Measurements from ENCODE around the gene LCLAT1. TPM values are rescaled to one million over a fixed set of nuclear protein-coding genes. Genes with fewer than 3 reads are reported as not detected.

The LCLAT1 gene
- polyA plus RNA-seq, 1 experiment: 10.8 TPM

- POLR2A ChIA-PET: interaction anchor here (1.1 kb wide), 1 partner anchor 35 kb away, joined by 4 read pairs; no protein-coding TSS in a partner anchor
- CTCF ChIA-PET: interaction anchor here (1.0 to 1.7 kb wide), 3 partner anchors 18 to 170 kb away, joined by 3 to 5 read pairs (median 4); no protein-coding TSS in a partner anchor
- no peak overlapping the region for H3K4me3 ChIP-seq (ENCODE audit: low read depth, low read length)
- no peak for DNase-seq (ENCODE audit: low read depth)
- H3K27me3 ChIP-seq (ENCODE audit: control insufficient read depth, insufficient read depth, low read length): 0 out of 2 replicates have a peak, but pooled peaks cover 2% of the 10 kb centered on the region
- H3K36me3 ChIP-seq (ENCODE audit: control insufficient read depth, insufficient read depth, low read length): no peaks in the 10 kb centered on the region
- TF ChIP-seq CTCF (IDR thresholded peaks at IDR 0.05; ENCODE audit: insufficient read depth, low read depth, low read length): 0 out of 2 replicates have a peak, but pooled peaks have one; percentile 9
These were observed 38.1 kb upstream of the LCLAT1 start for GRCh38 chr2:30408961-30409387.

GRCh38 chr2:30410217-30410616 is 36.8 kb upstream of the LCLAT1 start:
- H3K27me3 ChIP-seq (ENCODE audit: control insufficient read depth, insufficient read depth, low read length): 0 out of 2 replicates have a peak, but pooled peaks cover 2% of the 10 kb centered on the region
- no peak overlapping the region for H3K4me3 ChIP-seq (ENCODE audit: low read depth, low read length)
- no peaks in the 10 kb centered on the region for H3K36me3 ChIP-seq (ENCODE audit: control insufficient read depth, insufficient read depth, low read length)
- POLR2A ChIA-PET: no interaction called here
- DNase-seq (ENCODE audit: low read depth): no peak
- CTCF ChIA-PET: no interaction called here
- no peak for TF ChIP-seq CTCF (IDR thresholded peaks at IDR 0.05; ENCODE audit: insufficient read depth, low read depth, low read length)

- ChIA-PET POLR2A (interaction anchor here (1.3 to 1.5 kb wide), 2 partner anchors 40 to 119 kb away, joined by 3 to 6 read pairs; no protein-coding TSS in a partner anchor), CTCF (interaction anchor here (0.9 to 1.4 kb wide), 6 partner anchors 9 to 204 kb away, joined by 3 to 6 read pairs (median 3); no protein-coding TSS in a partner anchor)
- no peak for TF ChIP-seq CTCF (IDR thresholded peaks at IDR 0.05; ENCODE audit: insufficient read depth, low read depth, low read length)
- Histone ChIP-seq H3K4me3 (ENCODE audit: low read depth, low read length) (no peak overlapping the region), H3K27me3 (ENCODE audit: control insufficient read depth, insufficient read depth, low read length) (no peaks in the 10 kb centered on the region), H3K36me3 (ENCODE audit: control insufficient read depth, insufficient read depth, low read length) (no peaks in the 10 kb centered on the region)
- no peak for DNase-seq (ENCODE audit: low read depth)
These were observed 34.9 kb upstream of the LCLAT1 start for GRCh38 chr2:30412047-30412683.

- POLR2A ChIA-PET: interaction anchor here (1.3 to 1.5 kb wide), 2 partner anchors 41 to 120 kb away, joined by 3 to 6 read pairs; no protein-coding TSS in a partner anchor
These were observed 34.1 kb upstream of the LCLAT1 start for GRCh38 chr2:30412684-30413570.

More at GRCh38 chr2:30412684-30413570, 34.1 kb upstream of the LCLAT1 start:
- CTCF ChIA-PET: interaction anchor here (0.9 to 1.4 kb wide), 4 partner anchors 9 to 205 kb away, joined by 3 to 4 read pairs (median 3); no protein-coding TSS in a partner anchor
- TF ChIP-seq CTCF (IDR thresholded peaks at IDR 0.05; ENCODE audit: insufficient read depth, low read depth, low read length): no peak
- Histone ChIP-seq H3K36me3 (ENCODE audit: control insufficient read depth, insufficient read depth, low read length) (no peaks in the 10 kb centered on the region), H3K27me3 (ENCODE audit: control insufficient read depth, insufficient read depth, low read length) (no peaks in the 10 kb centered on the region), H3K4me3 (ENCODE audit: low read depth, low read length) (no peak overlapping the region)
- no peak for DNase-seq (ENCODE audit: low read depth)
